Vagina (tissue), 2 donors: ENCODE measurements around the gene CISD2.

Experiments used
- CTCF ChIP-seq, 3 experiments: fragments of 450-650 bp in 2 of 3; fragments of 200-600 bp in 1 of 3; sonication (generic) in 1 of 3; IDR thresholded peaks; one replicate each; pipeline ENCODE4 v1.5.1; 2017 to 2019; ENCODE audit warnings: antibody characterized with exemption in 3 of 3, mild to moderate bottlenecking in 2 of 3, moderate library complexity in 2 of 3
- POLR2A ChIP-seq, 2 donors: fragments of 450-650 bp; IDR thresholded peaks; one replicate each; pipeline ENCODE4 v1.6.1; 2017; ENCODE audit warnings: antibody characterized with exemption in 2 of 2, mild to moderate bottlenecking in 2 of 2, moderate library complexity in 2 of 2

GRCh38 chr4:102862747-102863146, 6.0 kb upstream of the CISD2 start:
- TF ChIP-seq CTCF (IDR thresholded peaks at IDR 0.05) (no peak), POLR2A (IDR thresholded peaks at IDR 0.05) (no peak)
